Trophoblast cell (in vitro differentiated cells and primary cell): ENCODE results near the gene NAXD. TPM values are rescaled to one million over a fixed set of nuclear protein-coding genes. Genes with fewer than 3 reads are reported as not detected.
A peak's percentile ranks its signal among the peaks of the same experiment; 100 is the strongest.
"Not testable (repeated sequence)": the region's sequence is repeated elsewhere in the genome, so short reads cannot be mapped to it uniquely, and the experiment has no call there.

ENCODE experiments used
- DNase-seq, 2 donors: peaks; one replicate each; pipeline ENCODE4 v3.0.0-alpha.2; 2016
- H2AFZ ChIP-seq: 2 replicates; pipeline ENCODE4 v1.6.1; 2013; ENCODE audit warnings: low read length, moderate library complexity, mild to moderate bottlenecking; ENCODE audit not compliant: insufficient read depth, poor library complexity
- H2AK5ac ChIP-seq: 2 replicates; pipeline ENCODE4 v1.6.1; 2013; ENCODE audit warnings: mild to moderate bottlenecking, low read length
- H2BK120ac ChIP-seq: 2 replicates; pipeline ENCODE4 v1.6.1; 2013; ENCODE audit warnings: low read length, mild to moderate bottlenecking, moderate library complexity; ENCODE audit not compliant: insufficient read depth, poor library complexity
- H2BK12ac ChIP-seq: 2 replicates; pipeline ENCODE4 v1.6.1; 2013; ENCODE audit warnings: mild to moderate bottlenecking, low read length, moderate library complexity
- H2BK5ac ChIP-seq: 2 replicates; pipeline ENCODE4 v1.6.1; 2013; ENCODE audit warnings: low read length, low read depth, moderate library complexity, mild to moderate bottlenecking; ENCODE audit not compliant: poor library complexity
- H3K14ac ChIP-seq: 2 replicates; pipeline ENCODE4 v1.6.1; 2013; ENCODE audit warnings: mild to moderate bottlenecking, low read length
- H3K18ac ChIP-seq: 2 replicates; pipeline ENCODE4 v1.6.1; 2013; ENCODE audit warnings: mild to moderate bottlenecking, low read length
- H3K23ac ChIP-seq: 2 replicates; pipeline ENCODE4 v1.6.1; 2013; ENCODE audit warnings: low read length
- H3K27ac ChIP-seq: 2 replicates; pipeline ENCODE4 v1.5.1; 2013; ENCODE audit warnings: low read depth, mild to moderate bottlenecking, inconsistent platforms, low read length, moderate library complexity
- H3K27me3 ChIP-seq: 2 replicates; pipeline ENCODE4 v1.6.1; 2013; ENCODE audit warnings: inconsistent platforms, mild to moderate bottlenecking, low read length, moderate library complexity; ENCODE audit not compliant: insufficient read depth
- H3K36me3 ChIP-seq, 2 experiments: 1 replicate in 1 of 2; 2 replicates in 1 of 2; pipeline ENCODE4 v1.6.1; 2013; ENCODE audit warnings: low read length in 2 of 2, mild to moderate bottlenecking in 2 of 2, moderate library complexity in 1 of 2; ENCODE audit not compliant: insufficient read depth in 2 of 2, control insufficient read depth in 1 of 2
- H3K4ac ChIP-seq: 2 replicates; pipeline ENCODE4 v1.6.1; 2013; ENCODE audit warnings: low read depth, mild to moderate bottlenecking, low read length, moderate library complexity
- H3K4me1 ChIP-seq, 2 experiments: 1 replicate in 1 of 2; 2 replicates in 1 of 2; pipeline ENCODE4 v1.6.1; 2013; ENCODE audit warnings: low read length in 2 of 2, mild to moderate bottlenecking in 2 of 2, moderate library complexity in 1 of 2; ENCODE audit not compliant: insufficient read depth in 2 of 2, control insufficient read depth in 1 of 2
- H3K4me2 ChIP-seq: 2 replicates; pipeline ENCODE4 v1.6.1; 2013; ENCODE audit warnings: inconsistent platforms, mild to moderate bottlenecking, low read length, moderate library complexity
- H3K4me3 ChIP-seq: 2 replicates; pipeline ENCODE4 v1.5.1; 2013; ENCODE audit warnings: mild to moderate bottlenecking, low read depth, low read length, inconsistent platforms
- H3K79me1 ChIP-seq: one replicate; pipeline ENCODE4 v1.6.1; 2013; ENCODE audit warnings: low read length
- H3K79me2 ChIP-seq: 2 replicates; pipeline ENCODE4 v1.6.1; 2013; ENCODE audit warnings: low read length, mild to moderate bottlenecking; ENCODE audit not compliant: control insufficient read depth, insufficient read depth, poor library complexity
- H3K9ac ChIP-seq: 2 replicates; pipeline ENCODE4 v1.6.1; 2013; ENCODE audit warnings: mild to moderate bottlenecking, low read length
- H3K9me3 ChIP-seq: 2 replicates; pipeline ENCODE4 v1.6.1; 2013; ENCODE audit warnings: low read depth, mild to moderate bottlenecking, control low read depth, inconsistent platforms, low read length; ENCODE audit not compliant: insufficient read depth
- H4K12ac ChIP-seq: 2 replicates; pipeline ENCODE4 v1.6.1; 2013; ENCODE audit warnings: low read depth, mild to moderate bottlenecking, low read length, moderate library complexity
- H4K8ac ChIP-seq: 2 replicates; pipeline ENCODE4 v1.6.1; 2013; ENCODE audit warnings: low read depth, mild to moderate bottlenecking, low read length, moderate library complexity
- H4K91ac ChIP-seq: one replicate; pipeline ENCODE4 v1.6.1; 2013; ENCODE audit warnings: low read depth, mild to moderate bottlenecking, low read length, moderate library complexity
- WGBS: extraction: QIAGEN DNeasy Blood & Tissue Kit; methylation state at CpG from one replicate; pipeline ENCODE4 v1.1.7; 2013; ENCODE audit warnings: missing lambda C conversion rate; ENCODE audit not compliant: insufficient read length, insufficient coverage; ENCODE audit errors: extremely low coverage; 5-methylcytosine and 5-hydroxymethylcytosine counted together
- polyA plus RNA-seq: library from polyadenylated mRNA; stranded (reverse); fragments of 200-250 nt; gene quantifications from 2 replicates; pipeline ENCODE4 v1.2.3, GENCODE V29; 2013

The NAXD gene
- 20.5 TPM in 2 replicates for polyA plus RNA-seq

DNA sequence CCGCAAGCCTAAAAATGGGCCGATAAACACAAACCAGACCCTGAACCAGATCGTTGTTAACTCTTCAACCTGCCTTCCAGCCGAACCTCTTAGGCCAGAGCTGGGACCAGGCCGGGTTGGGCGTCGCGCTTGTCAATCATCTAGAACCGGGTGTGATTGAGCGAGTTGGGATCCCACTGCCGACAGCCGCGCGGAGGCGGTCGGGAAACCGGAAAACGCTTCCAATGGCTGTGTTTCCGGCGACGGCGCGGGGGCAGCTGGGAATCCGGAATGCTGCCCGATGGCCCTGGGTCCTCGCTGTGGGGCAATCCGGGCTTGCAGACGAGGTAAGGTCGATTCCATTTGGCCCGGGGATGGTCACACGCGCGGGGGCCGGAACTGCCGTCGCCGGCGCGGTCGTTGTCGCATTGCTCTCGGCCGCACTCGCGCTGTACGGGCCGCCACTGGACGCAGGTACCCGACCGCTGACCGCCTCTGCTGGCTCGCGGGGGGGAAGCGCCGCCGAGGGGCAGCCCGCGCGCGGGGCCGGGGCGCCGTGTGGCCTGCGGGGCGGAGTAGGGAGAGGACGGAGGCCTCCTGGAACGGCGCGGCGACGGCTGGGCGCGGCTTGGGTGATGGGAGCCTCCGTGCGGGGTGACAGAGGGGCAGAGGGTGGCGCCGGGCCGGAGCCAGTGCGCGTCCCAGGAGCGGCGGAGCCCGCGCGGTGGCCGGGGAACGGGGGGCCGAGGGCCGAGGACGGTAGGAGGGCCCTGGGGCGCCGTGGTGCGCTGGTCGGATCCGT lies at the start of gene NAXD:
Gene NAXD, plus strand, starts transcription at position 224 of the 781 bp plus-strand sequence. Its CDS starts 57 bp downstream, at position 281.
- no peak within 1 kb of the TSS for H3K23ac ChIP-seq
- peak within 1 kb of the TSS; percentile 96 for H2AK5ac ChIP-seq
- peak within 1 kb of the TSS; percentile 94 for H3K18ac ChIP-seq
- peak within 1 kb of the TSS; percentile 99 for H4K8ac ChIP-seq
- peak within 1 kb of the TSS; percentile 87 for H2AFZ ChIP-seq
- peak within 1 kb of the TSS; percentile 97 for H3K4me3 ChIP-seq
- peak within 1 kb of the TSS; percentile 80 for H3K4ac ChIP-seq
- peak within 1 kb of the TSS; percentile 76 for H3K27ac ChIP-seq
- peak; percentile 90 to 91 for DNase-seq
- peak within 1 kb of the TSS; percentile 96 for H3K14ac ChIP-seq
- peak within 1 kb of the TSS; percentile 69 for H2BK12ac ChIP-seq
- peak within 1 kb of the TSS; percentile 70 for H2BK5ac ChIP-seq
- WGBS, result no CpG with 5 or more reads among the region's 95 CpGs
- peak within 1 kb of the TSS; percentile 89 for H3K9ac ChIP-seq
- peaks cover 13% of the 10 kb centered on the region for H3K79me1 ChIP-seq
- peak within 1 kb of the TSS; percentile 90 for H3K4me2 ChIP-seq
- H2BK120ac ChIP-seq, result peak within 1 kb of the TSS; percentile 79
- H3K79me2 ChIP-seq, result peaks cover 19% of the 10 kb centered on the region
- H4K12ac ChIP-seq, result peak within 1 kb of the TSS; percentile 97
- H3K36me3 ChIP-seq, result peaks cover 0 to 4% of the 10 kb centered on the region in 2 experiments
- no peaks in the 10 kb centered on the region for H3K27me3 ChIP-seq
- H3K4me1 ChIP-seq, result peaks cover 12 to 15% of the 10 kb centered on the region in 2 experiments
- H4K91ac ChIP-seq, result peak within 1 kb of the TSS; percentile 87
- H3K9me3 ChIP-seq, result peaks cover 5% of the 10 kb centered on the region

DNA sequence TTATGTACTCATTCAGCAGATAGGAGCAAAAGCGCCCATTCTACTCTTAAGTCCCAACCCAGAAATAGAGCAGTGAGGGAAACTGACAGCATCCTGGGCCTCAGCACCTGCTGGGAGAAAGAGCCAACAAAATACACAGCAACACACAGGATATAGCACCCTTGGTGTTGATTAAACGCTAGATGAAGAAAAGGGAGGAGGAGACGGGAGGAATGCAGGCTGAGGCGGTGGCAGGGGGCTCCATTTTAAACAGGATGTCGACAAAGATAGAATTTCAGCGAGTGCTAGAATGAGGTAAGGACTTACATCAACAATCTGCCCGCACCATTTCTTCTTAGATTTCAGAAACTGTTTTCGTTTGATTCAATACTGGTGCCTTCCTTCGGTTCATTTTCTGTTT lies 49.2 kb upstream of the NAXD start:
- peak overlapping the region; percentile 2 for H2BK12ac ChIP-seq
- peak overlapping the region; percentile 58 for H3K23ac ChIP-seq
- H3K79me2 ChIP-seq, result peaks cover 8% of the 10 kb centered on the region
- H3K4me1 ChIP-seq, result peaks cover 15 to 25% of the 10 kb centered on the region in 2 experiments
- no peak overlapping the region for H3K4ac ChIP-seq
- H3K27me3 ChIP-seq, result no peaks in the 10 kb centered on the region
- no peak for DNase-seq
- H3K4me2 ChIP-seq, result no peak overlapping the region
- no peak overlapping the region for H4K12ac ChIP-seq
- no peak overlapping the region for H3K4me3 ChIP-seq
- H4K91ac ChIP-seq, result no peak overlapping the region
- H2AFZ ChIP-seq, result no peak overlapping the region
- no peaks in the 10 kb centered on the region for H3K36me3 ChIP-seq
- H2AK5ac ChIP-seq, result no peak overlapping the region
- H2BK5ac ChIP-seq, result no peak overlapping the region
- H3K79me1 ChIP-seq, result peaks cover 23% of the 10 kb centered on the region
- H2BK120ac ChIP-seq, result no peak overlapping the region
- H3K27ac ChIP-seq, result no peak overlapping the region
- no peak overlapping the region for H3K14ac ChIP-seq
- no CpG with 5 or more reads among the region's 9 CpGs for WGBS
- H3K9ac ChIP-seq, result no peak overlapping the region
- peaks cover 1% of the 10 kb centered on the region for H3K9me3 ChIP-seq
- no peak overlapping the region for H3K18ac ChIP-seq
- no peak overlapping the region for H4K8ac ChIP-seq

DNA sequence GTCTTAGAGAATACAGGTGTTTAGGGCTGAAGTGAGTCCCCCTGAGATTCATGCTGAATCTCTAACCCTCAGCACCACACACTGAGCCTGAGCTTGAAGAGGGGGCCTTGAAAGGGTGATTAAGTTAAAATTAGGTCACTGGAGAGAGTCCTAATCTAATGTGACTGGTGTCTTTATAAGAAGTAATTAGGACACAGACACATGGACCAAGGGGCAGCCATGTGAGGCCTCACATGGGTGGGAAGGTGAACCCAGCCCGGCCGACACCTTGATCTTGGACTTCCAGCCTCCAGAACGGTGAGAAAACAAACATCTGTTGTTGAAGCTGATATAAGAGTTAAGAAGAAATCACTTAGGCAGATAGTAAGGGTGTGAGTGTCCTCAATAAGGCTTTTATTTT lies 46.7 kb upstream of the NAXD start:
- H3K27ac ChIP-seq, result no peak overlapping the region
- H3K14ac ChIP-seq, result no peak overlapping the region
- no peak overlapping the region for H3K4ac ChIP-seq
- peaks cover 1% of the 10 kb centered on the region for H3K9me3 ChIP-seq
- no peak overlapping the region for H3K4me3 ChIP-seq
- H3K36me3 ChIP-seq, result no peaks in the 10 kb centered on the region
- no peak for DNase-seq
- no peak overlapping the region for H4K8ac ChIP-seq
- peak overlapping the region; percentile 59 for H2BK12ac ChIP-seq
- H3K9ac ChIP-seq, result no peak overlapping the region
- H3K4me2 ChIP-seq, result no peak overlapping the region
- no peak overlapping the region for H2AFZ ChIP-seq
- H4K12ac ChIP-seq, result no peak overlapping the region
- H3K18ac ChIP-seq, result no peak overlapping the region
- peak overlapping the region; percentile 19 for H4K91ac ChIP-seq
- H3K79me1 ChIP-seq, result peaks cover 20% of the 10 kb centered on the region
- H2AK5ac ChIP-seq, result no peak overlapping the region
- no peak overlapping the region for H3K23ac ChIP-seq
- WGBS, result no CpG with 5 or more reads among the region's 3 CpGs
- H3K4me1 ChIP-seq, result peaks cover 15 to 24% of the 10 kb centered on the region in 2 experiments
- no peak overlapping the region for H2BK5ac ChIP-seq
- H3K27me3 ChIP-seq, result no peaks in the 10 kb centered on the region
- no peaks in the 10 kb centered on the region for H3K79me2 ChIP-seq
- H2BK120ac ChIP-seq, result no peak overlapping the region

DNA sequence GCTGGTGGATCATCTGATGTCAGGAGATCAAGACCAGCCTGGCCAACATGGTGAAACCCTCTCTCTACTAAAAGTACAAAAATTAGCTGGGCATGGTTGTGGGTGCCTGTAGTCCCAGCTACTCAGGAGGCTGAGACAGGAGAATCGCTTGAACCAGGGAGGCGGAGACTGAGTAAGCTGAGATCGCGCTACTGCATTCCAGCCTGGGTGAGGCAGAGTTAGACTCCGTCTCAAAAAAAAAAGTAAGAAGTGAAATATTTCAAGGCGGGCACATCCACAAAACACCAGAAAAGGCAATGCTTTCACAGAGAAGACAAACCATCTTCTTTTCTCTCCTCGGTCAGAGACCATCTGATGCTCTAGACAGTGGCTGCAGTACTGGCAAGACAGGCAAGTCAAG lies 45.4 kb upstream of the NAXD start:
- not testable (repeated sequence) for H2BK120ac ChIP-seq, H2BK5ac ChIP-seq, H3K27ac ChIP-seq, H3K4me3 ChIP-seq, H3K23ac ChIP-seq, H4K12ac ChIP-seq, H3K9ac ChIP-seq, H3K36me3 ChIP-seq, H3K4me2 ChIP-seq, H3K4ac ChIP-seq, H2AK5ac ChIP-seq, H2AFZ ChIP-seq, H3K9me3 ChIP-seq, H3K79me2 ChIP-seq, H3K27me3 ChIP-seq, H3K18ac ChIP-seq
- H3K79me1 ChIP-seq, result peaks cover 21% of the 10 kb centered on the region
- WGBS, result no CpG with 5 or more reads among the region's 7 CpGs
- H3K14ac ChIP-seq, result peak overlapping the region; percentile 34
- peak in 1 of 2 donors; percentile 49 for DNase-seq
- peak overlapping the region; percentile 10 for H4K91ac ChIP-seq
- peaks cover 15 to 24% of the 10 kb centered on the region in 2 experiments for H3K4me1 ChIP-seq
- H4K8ac ChIP-seq, result peak overlapping the region; percentile 50
- peak overlapping the region; percentile 37 for H2BK12ac ChIP-seq
